Right lobe of liver (tissue), 6 donors: ENCODE results near the gene MMP21. TPM values are rescaled to one million over a fixed set of nuclear protein-coding genes. Genes with fewer than 3 reads are reported as not detected.
A peak's percentile ranks its signal among the peaks of the same experiment; 100 is the strongest.

ENCODE experiments used
- ATAC-seq, 4 donors: fragments of 200-7000 bp; cut with Tn5 transposase; one replicate each; pipeline ENCODE4 v1.9.1; 2020; ENCODE audit warnings: mild to moderate bottlenecking in 4 of 4, moderate library complexity in 4 of 4
- DNase-seq, 3 donors: peaks; one replicate each; pipeline ENCODE4 v3.0.0-alpha.2; 2020
- H3K27ac ChIP-seq, 3 donors: fragments of 200-600 bp; one replicate each; pipeline ENCODE4 v1.8.0; 2022
- H3K27me3 ChIP-seq, 2 donors: fragments of 200-600 bp; one replicate each; pipeline ENCODE4 v1.8.0; 2022
- H3K36me3 ChIP-seq, 4 donors: fragments of 200-600 bp; sonication (generic) in 1 of 4; one replicate each; pipeline versions ENCODE4 v1.5.1 to v1.8.0; 2017 to 2022; ENCODE audit warnings: control low read depth in 1 of 4
- H3K4me1 ChIP-seq, 4 donors: fragments of 200-600 bp; sonication (generic) in 1 of 4; one replicate each; pipeline versions ENCODE4 v1.5.1 to v1.8.0; 2017 to 2022; ENCODE audit warnings: control low read depth in 1 of 4
- H3K4me3 ChIP-seq, 3 donors: fragments of 200-600 bp; one replicate each; pipeline ENCODE4 v1.8.0; 2022
- H3K9me3 ChIP-seq, 4 donors: fragments of 200-600 bp; sonication (generic) in 1 of 4; one replicate each; pipeline versions ENCODE4 v1.5.1 to v1.8.0; 2017 to 2022; ENCODE audit warnings: control low read depth in 1 of 4
- CTCF ChIP-seq, 4 donors: fragments of 200-600 bp in 3 of 4; fragments of 450-650 bp in 1 of 4; IDR thresholded peaks; one replicate each; pipeline versions ENCODE4 v1.5.1 to v1.8.0; 2016 to 2022; ENCODE audit warnings: antibody characterized with exemption in 4 of 4, mild to moderate bottlenecking in 2 of 4
- POLR2A ChIP-seq: fragments of 450-650 bp; IDR thresholded peaks from one replicate; pipeline ENCODE4 v1.6.1; 2017; ENCODE audit warnings: antibody characterized with exemption, mild to moderate bottlenecking
- WGBS: methylation state at CpG from one replicate; pipeline ENCODE4 v1.1.6; 2018; ENCODE audit warnings: low coverage, low lambda C conversion rate; ENCODE audit not compliant: insufficient coverage; ENCODE audit errors: missing lambda C conversion rate; 5-methylcytosine and 5-hydroxymethylcytosine counted together
- intact Hi-C, 2 donors: fragments of 100-400 bp; cut with DNase I; formaldehyde crosslinking; loops; one replicate each; pipeline versions ENCODE4 v1.11.2 to v1.14.1; 2022
- total RNA-seq, 6 experiments: library from RNA; depleted of rRNA in 2 of 6; stranded (reverse); fragments of >200 nt in 2 of 6; fragmentation: NEBNext Ultra II Directional in 3 of 6; extraction: Animal tissue kit (Norgen Biotek cat#: 25700) in 3 of 6; gene quantifications; one replicate each; pipeline versions ENCODE4 v1.1.0 to v1.2.4, GENCODE V29; 2016 to 2023
- donor health status: DM: no; HTN: yes; CAD: no.
- donor health status: DM: no; HTN: no; CAD: no.
- donor health status: DM: no; HTN: no; CAD: no.
- donor health status: DM: no; HTN: yes; CAD: no.
- donor health status: DM: no; HTN: yes; CAD: no.

Gene MMP21
- total RNA-seq, 6 experiments from 2014 or later, result 0.10 to 0.25 (median 0.14) TPM; not detected in 1

GRCh38 chr10:125802131-125802530 lies 26.5 kb upstream of the MMP21 start:
- no peak for DNase-seq
- H3K4me3 ChIP-seq, result no peak overlapping the region
- no peak for ATAC-seq
- no peak overlapping the region for H3K27ac ChIP-seq
- H3K9me3 ChIP-seq, result no peaks in the 10 kb centered on the region
- TF ChIP-seq POLR2A (no peak), CTCF (IDR thresholded peaks at IDR 0.05) (no peak)
- H3K4me1 ChIP-seq, result no peaks in the 10 kb centered on the region
- H3K36me3 ChIP-seq, result peaks cover 0 to 15% (median 5%) of the 10 kb centered on the region in 4 donors
- no peaks in the 10 kb centered on the region for H3K27me3 ChIP-seq
- no CpG with 5 or more reads among the region's 5 CpGs for WGBS
- intact Hi-C loops, result no loop called here

GRCh38 chr10:125801574-125801973 lies 26.0 kb upstream of the MMP21 start:
- TF ChIP-seq POLR2A (no peak), CTCF (IDR thresholded peaks at IDR 0.05) (no peak)
- intact Hi-C loops, result no loop called here
- Histone ChIP-seq H3K4me3 (no peak overlapping the region), H3K27ac (no peak overlapping the region), H3K4me1 (no peaks in the 10 kb centered on the region), H3K9me3 (no peaks in the 10 kb centered on the region), H3K27me3 (no peaks in the 10 kb centered on the region), H3K36me3 (peaks cover 0 to 9% (median 3%) of the 10 kb centered on the region in 4 donors)
- no peak for ATAC-seq
- DNase-seq, result no peak
- whole genome bisulfite sequencing, result 88% methylated on average over 1 of the region's 1 CpG

GRCh38 chr10:125799451-125800182 lies 24.0 kb upstream of the MMP21 start:
- DNase-seq, result no peak
- WGBS, result 100% methylated on average over 7 of the region's 8 CpGs
- Histone ChIP-seq H3K36me3 (peaks cover 0 to 2% (median under 1%) of the 10 kb centered on the region in 4 donors), H3K27me3 (no peaks in the 10 kb centered on the region), H3K4me3 (no peak overlapping the region), H3K9me3 (no peaks in the 10 kb centered on the region), H3K4me1 (no peaks in the 10 kb centered on the region), H3K27ac (no peak overlapping the region)
- no peak for ATAC-seq
- TF ChIP-seq POLR2A (no peak), CTCF (IDR thresholded peaks at IDR 0.05) (no peak)
- intact Hi-C loops, result no loop called here

GRCh38 chr10:125797994-125798662 lies 22.5 kb upstream of the MMP21 start:
- WGBS, result 79% methylated on average over 4 of the region's 5 CpGs
- Histone ChIP-seq H3K27me3 (no peaks in the 10 kb centered on the region), H3K36me3 (peaks cover 0 to 9% (median 0%) of the 10 kb centered on the region in 4 donors), H3K27ac (no peak overlapping the region), H3K9me3 (no peaks in the 10 kb centered on the region), H3K4me3 (no peak overlapping the region), H3K4me1 (no peaks in the 10 kb centered on the region)
- intact Hi-C loops, result no loop called here
- TF ChIP-seq POLR2A (no peak), CTCF (IDR thresholded peaks at IDR 0.05) (no peak)
- DNase-seq (no peak), ATAC-seq (peak in 1 of 4 donors; percentile 23)
